Panc1 (cell line): ENCODE results near the gene CXCL17.

ENCODE experiments used
- SIN3A ChIP-seq: IDR thresholded peaks from 2 replicates; pipeline ENCODE4 v1.6.1; 2012; ENCODE audit warnings: low read depth, mild to moderate bottlenecking, low read length, moderate library complexity, borderline replicate concordance; ENCODE audit not compliant: insufficient read depth
- TCF7L2 ChIP-seq: IDR thresholded peaks from 2 replicates; pipeline ENCODE4 v1.6.1; 2011; ENCODE audit warnings: mild to moderate bottlenecking, low read depth, low read length, inconsistent platforms
- TF ChIP-seq, protein P1 (sequence below), 2 experiments: IDR thresholded peaks; 2 replicates each; pipeline ENCODE4 v1.6.1; 2011 to 2012; ENCODE audit warnings: low read depth in 2 of 2, control low read depth in 1 of 2, low read length in 1 of 2, mild to moderate bottlenecking in 1 of 2, moderate library complexity in 1 of 2; ENCODE audit not compliant: insufficient read depth in 1 of 2
- TF ChIP-seq, protein P2 (sequence below): fragments of 450-650 bp; IDR thresholded peaks from 2 replicates; pipeline ENCODE4 v1.5.1; 2017; ENCODE audit warnings: mild to moderate bottlenecking

DNA sequence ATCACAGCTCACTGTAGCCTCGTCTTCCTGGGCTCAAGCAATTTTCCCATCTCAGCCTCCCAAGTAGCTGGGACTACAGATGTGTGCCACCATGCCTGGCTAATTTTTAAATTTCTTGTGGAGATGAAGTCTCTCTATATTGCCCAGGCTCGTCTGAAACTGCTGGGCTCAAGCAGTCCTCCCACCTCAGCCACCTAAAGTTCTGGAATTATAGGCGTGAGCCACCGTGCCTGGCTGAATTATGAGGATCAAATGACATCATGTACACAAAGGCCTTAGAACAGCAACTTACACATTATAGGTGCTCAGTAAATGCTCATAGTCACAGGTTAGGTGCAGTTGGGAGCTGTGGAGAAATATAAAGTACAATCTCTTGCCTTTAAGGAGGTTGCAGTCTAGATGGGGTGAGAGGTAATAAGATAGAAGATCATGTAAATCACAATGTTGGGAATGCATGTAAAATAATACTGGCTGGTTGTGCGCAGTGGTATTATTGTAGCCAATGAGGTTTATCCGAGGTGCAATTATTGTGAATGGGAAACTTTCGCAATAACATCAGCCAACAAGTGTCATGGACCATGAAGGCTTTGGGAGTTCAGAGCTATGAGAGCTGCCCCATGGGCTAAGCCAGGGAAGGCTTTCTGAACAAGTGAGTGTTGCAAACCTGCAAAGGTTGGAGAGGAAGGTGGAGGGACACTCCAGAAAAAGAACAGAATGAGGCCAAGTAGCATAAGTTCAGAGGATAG is 29.8 kb upstream of the CXCL17 start:
- TF ChIP-seq, protein P1, sequence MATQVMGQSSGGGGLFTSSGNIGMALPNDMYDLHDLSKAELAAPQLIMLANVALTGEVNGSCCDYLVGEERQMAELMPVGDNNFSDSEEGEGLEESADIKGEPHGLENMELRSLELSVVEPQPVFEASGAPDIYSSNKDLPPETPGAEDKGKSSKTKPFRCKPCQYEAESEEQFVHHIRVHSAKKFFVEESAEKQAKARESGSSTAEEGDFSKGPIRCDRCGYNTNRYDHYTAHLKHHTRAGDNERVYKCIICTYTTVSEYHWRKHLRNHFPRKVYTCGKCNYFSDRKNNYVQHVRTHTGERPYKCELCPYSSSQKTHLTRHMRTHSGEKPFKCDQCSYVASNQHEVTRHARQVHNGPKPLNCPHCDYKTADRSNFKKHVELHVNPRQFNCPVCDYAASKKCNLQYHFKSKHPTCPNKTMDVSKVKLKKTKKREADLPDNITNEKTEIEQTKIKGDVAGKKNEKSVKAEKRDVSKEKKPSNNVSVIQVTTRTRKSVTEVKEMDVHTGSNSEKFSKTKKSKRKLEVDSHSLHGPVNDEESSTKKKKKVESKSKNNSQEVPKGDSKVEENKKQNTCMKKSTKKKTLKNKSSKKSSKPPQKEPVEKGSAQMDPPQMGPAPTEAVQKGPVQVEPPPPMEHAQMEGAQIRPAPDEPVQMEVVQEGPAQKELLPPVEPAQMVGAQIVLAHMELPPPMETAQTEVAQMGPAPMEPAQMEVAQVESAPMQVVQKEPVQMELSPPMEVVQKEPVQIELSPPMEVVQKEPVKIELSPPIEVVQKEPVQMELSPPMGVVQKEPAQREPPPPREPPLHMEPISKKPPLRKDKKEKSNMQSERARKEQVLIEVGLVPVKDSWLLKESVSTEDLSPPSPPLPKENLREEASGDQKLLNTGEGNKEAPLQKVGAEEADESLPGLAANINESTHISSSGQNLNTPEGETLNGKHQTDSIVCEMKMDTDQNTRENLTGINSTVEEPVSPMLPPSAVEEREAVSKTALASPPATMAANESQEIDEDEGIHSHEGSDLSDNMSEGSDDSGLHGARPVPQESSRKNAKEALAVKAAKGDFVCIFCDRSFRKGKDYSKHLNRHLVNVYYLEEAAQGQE (IDR thresholded peaks at IDR 0.05; ENCODE audit: insufficient read depth in 1 of 2, low read depth in 2 of 2, low read length in 1 of 2), result no peak
- TF ChIP-seq, protein P2, sequence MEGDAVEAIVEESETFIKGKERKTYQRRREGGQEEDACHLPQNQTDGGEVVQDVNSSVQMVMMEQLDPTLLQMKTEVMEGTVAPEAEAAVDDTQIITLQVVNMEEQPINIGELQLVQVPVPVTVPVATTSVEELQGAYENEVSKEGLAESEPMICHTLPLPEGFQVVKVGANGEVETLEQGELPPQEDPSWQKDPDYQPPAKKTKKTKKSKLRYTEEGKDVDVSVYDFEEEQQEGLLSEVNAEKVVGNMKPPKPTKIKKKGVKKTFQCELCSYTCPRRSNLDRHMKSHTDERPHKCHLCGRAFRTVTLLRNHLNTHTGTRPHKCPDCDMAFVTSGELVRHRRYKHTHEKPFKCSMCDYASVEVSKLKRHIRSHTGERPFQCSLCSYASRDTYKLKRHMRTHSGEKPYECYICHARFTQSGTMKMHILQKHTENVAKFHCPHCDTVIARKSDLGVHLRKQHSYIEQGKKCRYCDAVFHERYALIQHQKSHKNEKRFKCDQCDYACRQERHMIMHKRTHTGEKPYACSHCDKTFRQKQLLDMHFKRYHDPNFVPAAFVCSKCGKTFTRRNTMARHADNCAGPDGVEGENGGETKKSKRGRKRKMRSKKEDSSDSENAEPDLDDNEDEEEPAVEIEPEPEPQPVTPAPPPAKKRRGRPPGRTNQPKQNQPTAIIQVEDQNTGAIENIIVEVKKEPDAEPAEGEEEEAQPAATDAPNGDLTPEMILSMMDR, result no peak
- TF ChIP-seq TCF7L2 (no peak), SIN3A (no peak)
